H1 (cell line): ENCODE measurements around the gene KLHL41. TPM values are rescaled to one million over a fixed set of nuclear protein-coding genes. Genes with fewer than 3 reads are reported as not detected.

Experiments
- CTCF ChIA-PET: fragments of 300-600 bp; sonication (Branson Sonifier 250); formaldehyde crosslinking; loops from one replicate; lab custom pipeline; 2021; ENCODE audit not compliant: partially characterized antibody; lab: Charles Lee
- POLR2A ChIA-PET: fragments of 300-600 bp; sonication (Branson Sonifier 250); formaldehyde crosslinking; loops from one replicate; lab custom pipeline; 2021; ENCODE audit warnings: inconsistent platforms; ENCODE audit not compliant: partially characterized antibody; lab: Charles Lee
- DNase-seq, 2 experiments: peaks; one replicate each; pipeline versions ENCODE4 v3.0.0 to v3.0.0-alpha.2; 2010 to 2022; ENCODE audit warnings: low spot score in 2 of 2, low read depth in 1 of 2, mixed read lengths in 1 of 2
- FAIRE-seq: peaks from 2 replicates; lab custom pipeline; 2011; peaks lifted over from hg19 to GRCh38; lab: Jason Lieb, UNC
- H2AFZ ChIP-seq: 2 replicates; pipeline ENCODE4 v1.8.1; 2012; ENCODE audit warnings: low read length, inconsistent platforms
- H2AK5ac ChIP-seq: 2 replicates; pipeline ENCODE4 v1.6.1; 2013; ENCODE audit warnings: low read depth, low read length
- H2BK120ac ChIP-seq: replicated peaks from 2 replicates; pipeline ENCODE3; 2013; ENCODE audit warnings: low read depth, low read length, inconsistent platforms
- H2BK12ac ChIP-seq: 2 replicates; pipeline ENCODE4 v1.6.1; 2013; ENCODE audit warnings: low read depth, low read length
- H2BK15ac ChIP-seq: 2 replicates; pipeline ENCODE4 v1.6.1; 2013; ENCODE audit warnings: low read length
- H2BK20ac ChIP-seq: 2 replicates; pipeline ENCODE4 v1.6.1; 2013; ENCODE audit warnings: low read length
- H2BK5ac ChIP-seq: 2 replicates; pipeline ENCODE4 v1.6.1; 2013; ENCODE audit warnings: low read depth, low read length
- H3K14ac ChIP-seq: 2 replicates; pipeline ENCODE4 v1.6.1; 2013; ENCODE audit warnings: inconsistent platforms; ENCODE audit not compliant: insufficient read length
- H3K18ac ChIP-seq: 2 replicates; pipeline ENCODE4 v1.6.1; 2013; ENCODE audit warnings: low read length; ENCODE audit errors: extremely low read depth
- H3K23ac ChIP-seq: 2 replicates; pipeline ENCODE4 v1.6.1; 2013; ENCODE audit warnings: inconsistent platforms; ENCODE audit not compliant: insufficient read length
- H3K23me2 ChIP-seq: 2 replicates; pipeline ENCODE4 v1.6.1; 2013; ENCODE audit warnings: low read depth, low read length
- H3K27ac ChIP-seq: 2 replicates; pipeline ENCODE4 v1.6.1; 2011; ENCODE audit warnings: low read depth, low read length, inconsistent platforms
- H3K27me3 ChIP-seq, 4 experiments: replicated peaks in 1 of 4; 1 replicate in 1 of 4; 2 replicates in 3 of 4; pipeline versions ENCODE4 v1.6.1 to v1.8.1; 2011 to 2013; ENCODE audit warnings: low read length in 3 of 4, mild to moderate bottlenecking in 3 of 4, inconsistent platforms in 2 of 4, mixed read lengths in 2 of 4, moderate library complexity in 1 of 4; ENCODE audit not compliant: control insufficient read depth in 3 of 4, insufficient read depth in 3 of 4; ENCODE audit errors: extremely low read depth in 1 of 4
- H3K36me3 ChIP-seq, 4 experiments: 2 replicates each; pipeline versions ENCODE4 v1.6.1 to v1.8.1; 2011 to 2013; ENCODE audit warnings: mild to moderate bottlenecking in 4 of 4, low read length in 3 of 4, moderate library complexity in 2 of 4, control low read depth in 1 of 4, inconsistent platforms in 1 of 4; ENCODE audit not compliant: insufficient read depth in 4 of 4, control insufficient read depth in 2 of 4
- H3K4ac ChIP-seq: replicated peaks from 2 replicates; pipeline ENCODE3; 2013; ENCODE audit warnings: low read length, low read depth, mixed read lengths, inconsistent platforms; ENCODE audit not compliant: insufficient read length
- H3K4me1 ChIP-seq, 4 experiments: replicated peaks in 1 of 4; 1 replicate in 1 of 4; 2 replicates in 3 of 4; pipeline versions ENCODE4 v1.6.1 to v1.8.1; 2011 to 2013; ENCODE audit warnings: low read length in 3 of 4, inconsistent platforms in 2 of 4, mixed read lengths in 1 of 4; ENCODE audit not compliant: insufficient read depth in 4 of 4, control insufficient read depth in 3 of 4
- H3K4me2 ChIP-seq, 2 experiments: 2 replicates each; pipeline versions ENCODE4 v1.6.1 to v1.8.1; 2011 to 2013; ENCODE audit warnings: low read depth in 2 of 2, low read length in 2 of 2, control low read depth in 1 of 2, inconsistent platforms in 1 of 2, mild to moderate bottlenecking in 1 of 2; ENCODE audit not compliant: insufficient read depth in 1 of 2
- H3K4me3 ChIP-seq, 4 experiments: fragments of 200-600, 300-600 bp in 1 of 4; sonication (generic), shearing (Covaris generic), sonication (Bioruptor Twin) in 1 of 4; 2 replicates each; pipeline versions ENCODE4 v1.5.1 to v1.8.1; 2011 to 2016; ENCODE audit warnings: low read length in 4 of 4, low read depth in 3 of 4, control low read depth in 2 of 4, inconsistent platforms in 2 of 4, mild to moderate bottlenecking in 2 of 4, mixed read lengths in 1 of 4, moderate library complexity in 1 of 4; ENCODE audit not compliant: insufficient read depth in 2 of 4; ENCODE audit errors: extremely low read depth in 1 of 4
- H3K56ac ChIP-seq: replicated peaks from 2 replicates; pipeline ENCODE3; 2013; ENCODE audit warnings: low read depth, mild to moderate bottlenecking, mixed read lengths, low read length, inconsistent platforms; ENCODE audit not compliant: insufficient read length
- H3K79me1 ChIP-seq: 2 replicates; pipeline ENCODE4 v1.6.1; 2013; ENCODE audit warnings: low read depth, low read length, control low read depth
- H3K79me2 ChIP-seq, 2 experiments: 2 replicates each; pipeline versions ENCODE4 v1.6.1 to v1.8.1; 2012 to 2013; ENCODE audit warnings: low read length in 2 of 2, mild to moderate bottlenecking in 2 of 2, inconsistent platforms in 1 of 2; ENCODE audit not compliant: insufficient read depth in 2 of 2, control insufficient read depth in 1 of 2
- H3K9ac ChIP-seq, 4 experiments: replicated peaks in 1 of 4; 1 replicate in 1 of 4; 2 replicates in 3 of 4; pipeline versions ENCODE4 v1.6.1 to v1.8.1; 2011 to 2013; ENCODE audit warnings: low read depth in 3 of 4, low read length in 3 of 4, control low read depth in 2 of 4, mild to moderate bottlenecking in 2 of 4, moderate library complexity in 2 of 4, inconsistent platforms in 1 of 4; ENCODE audit errors: extremely low read depth in 1 of 4
- H3K9me3 ChIP-seq, 2 experiments: 2 replicates each; pipeline versions ENCODE4 v1.6.1 to v1.8.1; 2012 to 2013; ENCODE audit warnings: mild to moderate bottlenecking in 2 of 2, moderate library complexity in 2 of 2, control low read depth in 1 of 2, inconsistent platforms in 1 of 2, low read depth in 1 of 2, low read length in 1 of 2, mixed read lengths in 1 of 2; ENCODE audit not compliant: insufficient read depth in 2 of 2
- H4K20me1 ChIP-seq, 2 experiments: replicated peaks in 1 of 2; 2 replicates each; pipeline versions ENCODE3 to v1.8.1; 2011 to 2013; ENCODE audit warnings: inconsistent platforms in 2 of 2, low read length in 2 of 2, mild to moderate bottlenecking in 1 of 2; ENCODE audit not compliant: insufficient read depth in 2 of 2, control insufficient read depth in 1 of 2
- H4K5ac ChIP-seq: 2 replicates; pipeline ENCODE4 v1.6.1; 2013; ENCODE audit warnings: low read length, low read depth, mixed read lengths, inconsistent platforms; ENCODE audit not compliant: insufficient read length
- H4K8ac ChIP-seq: 2 replicates; pipeline ENCODE4 v1.8.0; 2013; ENCODE audit warnings: mild to moderate bottlenecking, moderate library complexity, low read length, inconsistent platforms; ENCODE audit not compliant: insufficient read depth; ENCODE audit errors: extremely low read depth
- H4K91ac ChIP-seq: replicated peaks from 2 replicates; pipeline ENCODE3; 2013; ENCODE audit warnings: low read length, mixed read lengths, inconsistent platforms; ENCODE audit not compliant: insufficient read length
- CBX5 ChIP-seq: fragments of 300-800, 300-1000 bp; sonication (generic); IDR thresholded peaks from 2 replicates; pipeline ENCODE4 v1.7.1; 2016; ENCODE audit warnings: antibody characterized with exemption, low read length, low read depth
- KDM4A ChIP-seq: IDR thresholded peaks from one replicate; pipeline ENCODE4 v1.7.1; 2012; ENCODE audit warnings: low read depth, mild to moderate bottlenecking, moderate library complexity, low read length, inconsistent platforms; ENCODE audit not compliant: severe bottlenecking
- NRF1 ChIP-seq: IDR thresholded peaks from 2 replicates; pipeline ENCODE4 v1.6.1; 2011; ENCODE audit warnings: mild to moderate bottlenecking, low read depth, low read length, improper control_type of control experiment
- SAP30 ChIP-seq: fragments of 300-600 bp; sonication (generic); IDR thresholded peaks from 2 replicates; pipeline ENCODE4 v1.7.1; 2012; ENCODE audit warnings: low read length, moderate library complexity, mild to moderate bottlenecking, inconsistent platforms; ENCODE audit not compliant: insufficient read depth, insufficient replicate concordance
- SIN3A ChIP-seq, 2 experiments: IDR thresholded peaks in 1 of 2; conservative IDR thresholded peaks in 1 of 2; 2 replicates each; pipeline ENCODE4 v1.6.1; 2011 to 2012; ENCODE audit warnings: low read length in 2 of 2, improper control_type of control experiment in 1 of 2, low read depth in 1 of 2, mild to moderate bottlenecking in 1 of 2
- SUZ12 ChIP-seq: fragments of 200-600 bp; sonication (generic); IDR thresholded peaks from 2 replicates; pipeline ENCODE4 v1.6.1; 2012; ENCODE audit warnings: mild to moderate bottlenecking, inconsistent platforms, low read length, moderate library complexity, mixed read lengths
- TCF12 ChIP-seq: IDR thresholded peaks from 2 replicates; pipeline ENCODE4 v1.6.1; 2011; ENCODE audit warnings: low read depth, mild to moderate bottlenecking, low read length
- polyA plus RNA-seq, 7 experiments: library from polyadenylated mRNA; depleted of rRNA in 3 of 7; stranded (reverse) in 5 of 7; unstranded in 2 of 7; fragments of >200 nt in 5 of 7; fragments of 200-250 nt in 2 of 7; gene quantifications; 1 replicate in 5 of 7; 2 replicates in 1 of 7; 4 replicates in 1 of 7; pipeline versions ENCODE4 v1.2.1 to v1.2.3, GENCODE V29; 2011 to 2013; ENCODE audit warnings: missing spikeins in 2 of 7, mixed read lengths in 2 of 7
- total RNA-seq: library from RNA; stranded (reverse); fragmentation: NEBNext Ultra II Directional; extraction: Animal tissue kit (Norgen Biotek cat#: 25700); gene quantifications from 2 replicates; pipeline ENCODE4 v1.2.1, GENCODE V29; 2021

Gene KLHL41
- total and polyA plus RNA-seq, 2 of the 8 experiments (the other 6 are each of a cell fraction or from before 2014, with no cell fraction given): not detected

DNA sequence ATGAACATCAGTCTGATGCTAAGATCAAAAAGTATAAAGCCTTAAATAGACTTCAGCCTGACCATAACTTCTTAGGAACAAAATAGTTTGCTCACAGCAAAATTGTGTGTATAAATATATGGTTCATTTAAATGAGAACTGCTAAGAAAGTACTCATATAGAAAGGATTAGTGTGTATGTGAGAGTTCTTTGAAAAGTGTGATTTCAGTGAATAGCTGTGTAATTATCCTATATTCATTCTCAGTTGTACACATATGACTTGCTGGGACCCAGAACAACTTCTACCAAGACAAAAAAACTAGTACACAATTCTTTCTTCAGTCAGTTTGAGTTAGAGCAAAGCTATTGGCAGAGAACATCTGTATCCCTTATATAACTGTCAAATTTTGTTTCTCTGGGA, 23.0 kb upstream of the KLHL41 start:
- H3K9me3 ChIP-seq: peaks cover 2 to 4% of the 10 kb centered on the region in 2 experiments; a peak in 1 of 4 replicates
- no peak overlapping the region for H3K56ac ChIP-seq
- H4K5ac ChIP-seq: no peak overlapping the region
- no peak overlapping the region for H2BK5ac ChIP-seq
- no peak overlapping the region for H3K27ac ChIP-seq
- H3K23me2 ChIP-seq: no peaks in the 10 kb centered on the region
- no peak for FAIRE-seq
- no peak overlapping the region for H3K23ac ChIP-seq
- H3K4me2 ChIP-seq: no peak overlapping the region
- H2BK12ac ChIP-seq: no peak overlapping the region
- ChIA-PET CTCF (no interaction called here), POLR2A (no interaction called here)
- no peak overlapping the region for H3K14ac ChIP-seq
- H2AFZ ChIP-seq: no peak overlapping the region
- H3K79me2 ChIP-seq: no peaks in the 10 kb centered on the region
- no peak for DNase-seq
- no peak overlapping the region for H2BK120ac ChIP-seq
- no peak overlapping the region for H3K4me3 ChIP-seq
- H4K20me1 ChIP-seq: no peaks in the 10 kb centered on the region
- no peak overlapping the region for H3K4ac ChIP-seq
- no peak overlapping the region for H3K18ac ChIP-seq
- H3K27me3 ChIP-seq: no peaks in the 10 kb centered on the region; a peak in 2 of 7 replicates
- no peak overlapping the region for H2AK5ac ChIP-seq
- H2BK15ac ChIP-seq: no peak overlapping the region
- no peak overlapping the region for H4K91ac ChIP-seq
- H3K79me1 ChIP-seq: no peaks in the 10 kb centered on the region
- H3K9ac ChIP-seq: no peak overlapping the region
- no peaks in the 10 kb centered on the region for H3K36me3 ChIP-seq
- no peak overlapping the region for H2BK20ac ChIP-seq
- TF ChIP-seq KDM4A: no peak
- TF ChIP-seq NRF1: no peak
- TF ChIP-seq TCF12: no peak
- no peak for TF ChIP-seq CBX5
- no peak for TF ChIP-seq SUZ12
- TF ChIP-seq SIN3A (conservative IDR thresholded peaks at IDR 0.05 in 1 of 2, IDR thresholded peaks at IDR 0.05 in 1 of 2; ENCODE audit: low read depth in 1 of 2, low read length in 2 of 2): no peak
- no peak for TF ChIP-seq SAP30
- no peaks in the 10 kb centered on the region for H3K4me1 ChIP-seq
- H4K8ac ChIP-seq: no peak overlapping the region
